Measurements from ENCODE around the gene AGER.
"Not testable (repeated sequence)": the region's sequence is repeated elsewhere in the genome, so short reads cannot be mapped to it uniquely, and the experiment has no call there.

- TF ChIP-seq, protein P1, sequence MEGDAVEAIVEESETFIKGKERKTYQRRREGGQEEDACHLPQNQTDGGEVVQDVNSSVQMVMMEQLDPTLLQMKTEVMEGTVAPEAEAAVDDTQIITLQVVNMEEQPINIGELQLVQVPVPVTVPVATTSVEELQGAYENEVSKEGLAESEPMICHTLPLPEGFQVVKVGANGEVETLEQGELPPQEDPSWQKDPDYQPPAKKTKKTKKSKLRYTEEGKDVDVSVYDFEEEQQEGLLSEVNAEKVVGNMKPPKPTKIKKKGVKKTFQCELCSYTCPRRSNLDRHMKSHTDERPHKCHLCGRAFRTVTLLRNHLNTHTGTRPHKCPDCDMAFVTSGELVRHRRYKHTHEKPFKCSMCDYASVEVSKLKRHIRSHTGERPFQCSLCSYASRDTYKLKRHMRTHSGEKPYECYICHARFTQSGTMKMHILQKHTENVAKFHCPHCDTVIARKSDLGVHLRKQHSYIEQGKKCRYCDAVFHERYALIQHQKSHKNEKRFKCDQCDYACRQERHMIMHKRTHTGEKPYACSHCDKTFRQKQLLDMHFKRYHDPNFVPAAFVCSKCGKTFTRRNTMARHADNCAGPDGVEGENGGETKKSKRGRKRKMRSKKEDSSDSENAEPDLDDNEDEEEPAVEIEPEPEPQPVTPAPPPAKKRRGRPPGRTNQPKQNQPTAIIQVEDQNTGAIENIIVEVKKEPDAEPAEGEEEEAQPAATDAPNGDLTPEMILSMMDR (IDR thresholded peaks at IDR 0.05), result not testable (repeated sequence)
- not testable (repeated sequence) for TF ChIP-seq EP300, POLR2A (IDR thresholded peaks at IDR 0.05)
These were observed 1.7 kb upstream of the AGER start for GRCh38 chr6:32185681-32186131.
